WERI-Rb-1 (cell line): Measurements from ENCODE around the gene GPR176.
"Not testable (repeated sequence)": the region's sequence is repeated elsewhere in the genome, so short reads cannot be mapped to it uniquely, and the experiment has no call there.

Experiments
- DNase-seq: peaks from one replicate; pipeline ENCODE4 v3.0.0-alpha.2; 2020
- H3K27ac ChIP-seq: fragments of 250-450 bp; sonication (Bioruptor Pico); 2 replicates; pipeline ENCODE4 v1.5.1; 2020; ENCODE audit warnings: mild to moderate bottlenecking, moderate library complexity
- H3K27me3 ChIP-seq: fragments of 250-450 bp; sonication (Bioruptor Pico); 2 replicates; pipeline ENCODE4 v1.5.1; 2021; ENCODE audit warnings: mild to moderate bottlenecking, low read depth, moderate library complexity; ENCODE audit not compliant: insufficient read depth, severe bottlenecking
- H3K36me3 ChIP-seq: fragments of 250-450 bp; sonication (Bioruptor Pico); 2 replicates; pipeline ENCODE4 v1.5.1; 2020; ENCODE audit warnings: mild to moderate bottlenecking, moderate library complexity
- H3K4me3 ChIP-seq: 2 replicates; pipeline ENCODE4 v1.5.1; 2011; ENCODE audit warnings: low read depth, mild to moderate bottlenecking, control low read depth, low read length
- H3K9me3 ChIP-seq: fragments of 250-450 bp; sonication (Bioruptor Pico); 2 replicates; pipeline ENCODE4 v1.5.1; 2021; ENCODE audit warnings: mild to moderate bottlenecking, moderate library complexity; ENCODE audit not compliant: severe bottlenecking
- CTCF ChIP-seq: IDR thresholded peaks from 2 replicates; pipeline ENCODE4 v1.5.1; 2011; ENCODE audit warnings: low read depth, mild to moderate bottlenecking, control low read depth, inconsistent platforms, low read length

GPR176 gene

DNA sequence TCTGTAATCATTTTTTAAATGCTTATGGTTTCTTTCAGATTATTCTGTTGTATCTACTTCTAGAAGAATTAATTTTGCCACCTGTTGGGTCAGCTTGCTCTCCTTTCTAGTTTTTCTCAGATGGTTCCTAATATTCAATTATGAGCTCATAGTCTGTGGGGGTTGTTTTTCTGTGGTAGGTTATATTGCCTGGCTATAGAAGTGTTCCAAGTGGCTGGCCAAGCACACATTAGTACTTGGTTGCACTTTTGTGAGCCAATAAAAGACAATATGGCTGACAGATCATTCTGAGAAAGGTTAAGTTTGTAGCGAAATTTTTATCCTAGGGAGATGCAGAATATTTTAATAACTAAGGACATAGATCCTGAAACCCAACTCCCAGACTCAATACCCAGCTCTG, 105.6 kb downstream of the GPR176 start:
- no peak for TF ChIP-seq CTCF
- Histone ChIP-seq H3K36me3 (no peaks in the 10 kb centered on the region), H3K27ac (no peak overlapping the region)

DNA sequence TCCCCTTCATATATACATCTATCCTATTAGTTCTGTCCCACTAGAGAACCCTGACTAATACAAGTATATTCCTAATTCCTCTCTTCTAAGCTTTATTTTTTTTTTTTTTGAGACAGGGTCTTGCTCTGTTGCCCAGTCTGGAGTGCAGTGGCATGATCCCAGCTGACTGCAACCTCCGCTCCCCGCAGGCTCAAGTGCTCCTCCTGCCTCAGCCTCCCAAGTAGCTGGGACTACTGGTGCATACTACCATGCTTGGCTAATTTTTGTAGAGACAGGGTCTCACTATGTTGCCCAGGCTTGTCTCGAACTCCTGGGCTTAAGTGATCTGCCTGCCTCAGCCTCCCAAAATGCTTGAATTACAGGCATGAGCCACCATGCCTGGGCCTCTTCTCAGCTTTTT, 107.4 kb downstream of the GPR176 start:
- DNase-seq, H3K4me3 ChIP-seq, H3K27ac ChIP-seq, H3K9me3 ChIP-seq, H3K27me3 ChIP-seq, H3K36me3 ChIP-seq: not testable (repeated sequence)

More for the DNA sequence above, 105.6 kb downstream of the GPR176 start:
- no peak overlapping the region for H3K4me3 ChIP-seq
- no peaks in the 10 kb centered on the region for H3K9me3 ChIP-seq
- no peaks in the 10 kb centered on the region for H3K27me3 ChIP-seq
- no peak for DNase-seq

- H3K27me3 ChIP-seq, result no peaks in the 10 kb centered on the region
- H3K9me3 ChIP-seq, result no peaks in the 10 kb centered on the region
- TF ChIP-seq CTCF, result no peak
- no peak for DNase-seq
- H3K36me3 ChIP-seq, result no peaks in the 10 kb centered on the region
- no peak overlapping the region for H3K4me3 ChIP-seq
- no peak overlapping the region for H3K27ac ChIP-seq
Observed at GRCh38 chr15:39808909-39809308, 111.2 kb downstream of the GPR176 start.

- TF ChIP-seq CTCF, result no peak
- H3K9me3 ChIP-seq, result no peaks in the 10 kb centered on the region
- H3K27ac ChIP-seq, result no peak overlapping the region
- no peak overlapping the region for H3K4me3 ChIP-seq
- no peaks in the 10 kb centered on the region for H3K27me3 ChIP-seq
- no peak for DNase-seq
- H3K36me3 ChIP-seq, result no peaks in the 10 kb centered on the region
Observed at GRCh38 chr15:39807791-39808190, 112.3 kb downstream of the GPR176 start.

DNA sequence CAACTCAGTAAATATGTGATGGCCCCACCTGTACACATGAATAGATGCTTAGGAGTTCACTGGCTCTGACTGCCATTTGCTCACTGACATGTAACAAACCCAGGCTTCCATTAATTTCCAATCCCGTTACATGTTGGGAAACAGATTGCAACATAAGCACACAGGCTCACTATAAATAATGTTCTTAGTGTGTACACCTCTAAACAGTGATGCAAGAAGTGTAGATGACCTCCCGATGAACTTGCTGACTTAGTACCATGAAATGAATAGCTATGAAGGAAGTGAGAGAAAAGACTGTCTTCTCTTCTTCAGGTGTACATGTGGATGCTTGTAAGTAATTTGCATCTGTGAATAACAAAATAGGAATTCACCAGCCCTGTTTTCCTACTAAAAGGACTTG, 116.0 kb downstream of the GPR176 start:
- H3K36me3 ChIP-seq, result no peaks in the 10 kb centered on the region
- no peak overlapping the region for H3K4me3 ChIP-seq
- H3K27ac ChIP-seq, result no peak overlapping the region
- no peaks in the 10 kb centered on the region for H3K9me3 ChIP-seq
- no peaks in the 10 kb centered on the region for H3K27me3 ChIP-seq
- no peak for TF ChIP-seq CTCF
- no peak for DNase-seq

GRCh38 chr15:39803016-39803415, 117.0 kb downstream of the GPR176 start:
- H3K27ac ChIP-seq, result no peak overlapping the region
- no peak for TF ChIP-seq CTCF
- H3K9me3 ChIP-seq, result no peaks in the 10 kb centered on the region
- no peaks in the 10 kb centered on the region for H3K27me3 ChIP-seq
- no peak for DNase-seq
- no peaks in the 10 kb centered on the region for H3K36me3 ChIP-seq
- H3K4me3 ChIP-seq, result no peak overlapping the region
